CD8-positive, alpha-beta memory T cell (primary cell): Measurements from ENCODE around the gene CSNK1G1. TPM values are rescaled to one million over a fixed set of nuclear protein-coding genes. Genes with fewer than 3 reads are reported as not detected.
A peak's percentile ranks its signal among the peaks of the same experiment; 100 is the strongest.

Experiments
- CTCF ChIA-PET: fragments of 350-600 bp; sonication (Branson Sonifier 250); formaldehyde crosslinking; loops from one replicate; lab custom pipeline; 2021; ENCODE audit warnings: antibody characterized with exemption; lab: Charles Lee
- POLR2A ChIA-PET: fragments of 350-600 bp; sonication (Branson Sonifier 250); formaldehyde crosslinking; loops from one replicate; lab custom pipeline; 2021; ENCODE audit warnings: antibody characterized with exemption; lab: Charles Lee
- DNase-seq, 5 donors: peaks; one replicate each; pipeline versions ENCODE4 v3.0.0 to v3.0.0-alpha.2; 2020 to 2022; ENCODE audit warnings: mixed read lengths in 1 of 5
- H3K27ac ChIP-seq: one replicate; pipeline ENCODE4 v1.7.0; 2013; ENCODE audit warnings: low read depth, mild to moderate bottlenecking, low read length, moderate library complexity
- H3K27me3 ChIP-seq: 2 replicates; pipeline ENCODE4 v1.7.0; 2013; ENCODE audit warnings: low read length, mild to moderate bottlenecking; ENCODE audit not compliant: insufficient read depth, poor library complexity, severe bottlenecking
- H3K36me3 ChIP-seq: 2 replicates; pipeline ENCODE4 v1.7.0; 2013; ENCODE audit warnings: mild to moderate bottlenecking, low read length, moderate library complexity; ENCODE audit not compliant: insufficient read depth
- H3K4me1 ChIP-seq: 2 replicates; pipeline ENCODE4 v1.7.0; 2013; ENCODE audit warnings: mild to moderate bottlenecking, low read length, moderate library complexity; ENCODE audit not compliant: insufficient read depth
- H3K4me3 ChIP-seq: 2 replicates; pipeline ENCODE4 v1.7.0; 2013; ENCODE audit warnings: mild to moderate bottlenecking, low read length
- H3K9me3 ChIP-seq: 2 replicates; pipeline ENCODE4 v1.7.0; 2013; ENCODE audit warnings: mild to moderate bottlenecking, low read length
- H3K27ac Mint-ChIP-seq, 8 donors: one replicate each; pipeline ENCODE4 v1.8.0; 2020 to 2021; ENCODE audit warnings: mixed read lengths in 8 of 8, mild to moderate bottlenecking in 6 of 8, inconsistent platforms in 3 of 8, moderate library complexity in 3 of 8
- H3K27me3 Mint-ChIP-seq, 2 donors: one replicate each; pipeline ENCODE4 v1.8.0; 2020 to 2021; ENCODE audit warnings: mixed read lengths in 2 of 2, mild to moderate bottlenecking in 1 of 2, moderate library complexity in 1 of 2
- H3K36me3 Mint-ChIP-seq, 3 donors: one replicate each; pipeline ENCODE4 v1.8.0; 2020 to 2021; ENCODE audit warnings: mixed read lengths in 3 of 3, inconsistent platforms in 1 of 3, mild to moderate bottlenecking in 1 of 3
- H3K4me1 Mint-ChIP-seq, 3 donors: one replicate each; pipeline ENCODE4 v1.8.0; 2020 to 2021; ENCODE audit warnings: mixed read lengths in 3 of 3, inconsistent platforms in 1 of 3, mild to moderate bottlenecking in 1 of 3
- H3K4me3 Mint-ChIP-seq, 7 donors: one replicate each; pipeline ENCODE4 v1.8.0; 2020 to 2021; ENCODE audit warnings: mixed read lengths in 7 of 7, mild to moderate bottlenecking in 6 of 7, moderate library complexity in 4 of 7, inconsistent platforms in 2 of 7
- H3K9me3 Mint-ChIP-seq, 5 donors: one replicate each; pipeline ENCODE4 v1.8.0; 2020 to 2022; ENCODE audit warnings: mixed read lengths in 5 of 5, mild to moderate bottlenecking in 3 of 5, moderate library complexity in 2 of 5, inconsistent platforms in 1 of 5
- polyA plus RNA-seq: library from polyadenylated mRNA; unstranded; fragments of 300-500 nt; fragmentation: Illumina TruSeq; gene quantifications from one replicate; pipeline ENCODE4 v1.2.3, GENCODE V29; 2021
- total RNA-seq, 2 experiments: library from RNA; stranded (reverse); gene quantifications; one replicate each; pipeline ENCODE4 v1.2.3, GENCODE V29; 2021

CSNK1G1 gene
- total and polyA plus RNA-seq, 3 experiments from 2014 or later = 15.5 to 27.0 (median 25.6) TPM

DNA sequence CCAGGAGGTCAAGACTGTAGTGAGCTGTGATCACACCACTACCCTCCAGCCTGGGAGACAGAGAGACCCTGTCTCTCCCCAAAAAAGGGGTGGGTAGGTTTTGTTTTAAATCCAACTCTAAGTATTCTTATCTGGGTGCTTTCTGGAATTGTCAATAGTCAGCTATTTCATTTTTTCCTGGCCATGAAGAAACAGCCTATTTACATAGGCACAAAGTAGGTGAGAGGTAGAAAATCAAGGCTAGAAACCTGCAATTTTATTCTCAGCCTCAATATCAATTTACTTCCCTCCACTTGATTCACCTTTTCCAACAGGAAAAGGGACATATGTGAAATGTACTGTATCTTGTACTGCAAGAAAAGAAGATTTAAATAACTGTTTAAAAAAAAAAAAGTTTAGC lies 45.9 kb downstream of the CSNK1G1 start:
- Histone ChIP-seq H3K9me3 (no peaks in the 10 kb centered on the region), H3K27ac (no peak overlapping the region), H3K36me3 (no peaks in the 10 kb centered on the region), H3K4me1 (no peaks in the 10 kb centered on the region), H3K4me3 (no peak overlapping the region), H3K27me3 (no peaks in the 10 kb centered on the region)
- H3K9me3 Mint-ChIP-seq = no peaks in the 10 kb centered on the region
- DNase-seq = no peak
- CTCF ChIA-PET = no interaction called here
- POLR2A ChIA-PET = no interaction called here
- peak overlapping the region in 3 of 8 donors; percentile 18 to 56 (median 21) for H3K27ac Mint-ChIP-seq
- H3K4me3 Mint-ChIP-seq = no peak overlapping the region
- H3K27me3 Mint-ChIP-seq = no peaks in the 10 kb centered on the region
- H3K4me1 Mint-ChIP-seq = peaks cover 18 to 64% (median 53%) of the 10 kb centered on the region in 3 donors
- peaks cover 0 to 9% (median 4%) of the 10 kb centered on the region in 3 donors for H3K36me3 Mint-ChIP-seq

DNA sequence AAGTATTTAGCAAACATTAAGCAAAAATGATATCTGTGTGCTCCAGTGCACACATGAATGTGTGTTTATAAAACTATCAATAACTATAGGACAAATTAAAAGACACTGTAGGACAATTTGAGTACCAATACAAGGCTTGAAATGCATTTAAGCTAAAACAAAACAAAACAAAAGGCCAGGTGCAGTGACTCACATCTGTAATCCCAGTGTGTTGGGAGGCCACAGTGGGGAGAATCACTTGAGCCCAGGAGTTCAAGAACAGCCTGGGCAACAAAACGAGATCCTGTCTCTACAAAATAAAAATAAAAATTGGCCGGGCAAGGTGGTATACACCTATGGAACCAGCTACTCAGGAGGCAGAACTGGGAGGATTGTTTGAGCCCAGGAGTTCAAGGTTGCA lies 50.7 kb downstream of the CSNK1G1 start:
- Mint-ChIP-seq H3K27me3 (no peaks in the 10 kb centered on the region), H3K4me1 (peaks cover 15 to 49% (median 32%) of the 10 kb centered on the region in 3 donors), H3K4me3 (no peak overlapping the region), H3K36me3 (peaks cover 0 to 20% (median 12%) of the 10 kb centered on the region in 3 donors), H3K27ac (peak overlapping the region in 1 of 8 donors; percentile 58), H3K9me3 (no peaks in the 10 kb centered on the region)
- Histone ChIP-seq H3K27me3 (no peaks in the 10 kb centered on the region), H3K4me3 (no peak overlapping the region), H3K9me3 (no peaks in the 10 kb centered on the region), H3K4me1 (no peaks in the 10 kb centered on the region), H3K36me3 (peaks cover 2% of the 10 kb centered on the region), H3K27ac (no peak overlapping the region)
- DNase-seq = no peak
- CTCF ChIA-PET = no interaction called here
- POLR2A ChIA-PET = no interaction called here

DNA sequence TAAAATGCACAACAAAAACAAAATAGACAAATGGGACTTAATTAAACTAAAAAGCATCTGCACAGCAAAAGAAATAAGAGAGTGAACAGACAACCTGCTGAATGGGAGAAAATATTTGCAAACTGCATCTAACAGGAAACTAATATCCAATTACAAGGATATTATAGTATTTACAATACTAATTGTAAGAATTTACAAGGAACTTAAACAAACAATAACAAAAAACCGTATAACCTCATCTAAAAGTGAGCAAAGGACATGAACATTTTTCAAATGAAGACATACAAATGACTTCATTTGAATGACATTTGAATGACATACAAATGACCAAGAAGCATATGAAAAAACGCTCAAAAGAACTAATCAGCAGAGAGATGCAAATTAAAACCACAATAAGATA lies 66.4 kb downstream of the CSNK1G1 start:
- no peaks in the 10 kb centered on the region for H3K9me3 ChIP-seq
- H3K36me3 Mint-ChIP-seq = peaks cover 0 to 9% (median 4%) of the 10 kb centered on the region in 3 donors
- CTCF ChIA-PET = no interaction called here

DNA sequence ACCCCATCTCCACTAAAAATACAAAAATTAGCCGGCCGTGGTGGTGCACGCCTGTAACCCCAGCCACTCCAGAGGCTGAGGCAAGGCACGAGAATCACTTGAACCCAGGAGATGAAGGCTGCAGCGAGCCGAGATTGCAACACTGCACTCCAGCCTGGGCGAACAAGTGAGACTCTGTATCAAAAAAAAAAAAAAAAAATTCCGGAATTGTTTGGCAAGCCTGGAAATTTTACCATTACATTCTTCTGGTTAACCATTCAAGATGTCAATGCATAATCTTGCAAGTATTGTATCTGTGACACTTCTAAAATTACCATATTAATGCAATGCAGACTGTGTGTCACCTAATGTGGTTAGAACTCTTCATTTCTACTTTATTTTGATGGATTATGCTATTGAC lies 67.0 kb downstream of the CSNK1G1 start:
- Mint-ChIP-seq H3K9me3 (no peaks in the 10 kb centered on the region), H3K4me3 (no peak overlapping the region), H3K4me1 (peaks cover 17 to 43% (median 37%) of the 10 kb centered on the region in 3 donors), H3K27ac (no peak overlapping the region), H3K36me3 (peaks cover 0 to 9% (median 4%) of the 10 kb centered on the region in 3 donors), H3K27me3 (no peaks in the 10 kb centered on the region)
- CTCF ChIA-PET = no interaction called here
- Histone ChIP-seq H3K4me1 (no peaks in the 10 kb centered on the region), H3K9me3 (no peaks in the 10 kb centered on the region), H3K27me3 (no peaks in the 10 kb centered on the region), H3K27ac (no peak overlapping the region), H3K4me3 (no peak overlapping the region), H3K36me3 (no peaks in the 10 kb centered on the region)
- POLR2A ChIA-PET = no interaction called here
- no peak for DNase-seq

More for the DNA sequence above, 66.4 kb downstream of the CSNK1G1 start:
- Histone ChIP-seq H3K36me3 (no peaks in the 10 kb centered on the region), H3K4me1 (no peaks in the 10 kb centered on the region), H3K4me3 (no peak overlapping the region), H3K27me3 (no peaks in the 10 kb centered on the region), H3K27ac (no peak overlapping the region)
- peaks cover 17 to 43% (median 37%) of the 10 kb centered on the region in 3 donors for H3K4me1 Mint-ChIP-seq
- DNase-seq = no peak
- POLR2A ChIA-PET = no interaction called here
- H3K27me3 Mint-ChIP-seq = no peaks in the 10 kb centered on the region
- no peaks in the 10 kb centered on the region for H3K9me3 Mint-ChIP-seq
- H3K4me3 Mint-ChIP-seq = no peak overlapping the region
- no peak overlapping the region for H3K27ac Mint-ChIP-seq

DNA sequence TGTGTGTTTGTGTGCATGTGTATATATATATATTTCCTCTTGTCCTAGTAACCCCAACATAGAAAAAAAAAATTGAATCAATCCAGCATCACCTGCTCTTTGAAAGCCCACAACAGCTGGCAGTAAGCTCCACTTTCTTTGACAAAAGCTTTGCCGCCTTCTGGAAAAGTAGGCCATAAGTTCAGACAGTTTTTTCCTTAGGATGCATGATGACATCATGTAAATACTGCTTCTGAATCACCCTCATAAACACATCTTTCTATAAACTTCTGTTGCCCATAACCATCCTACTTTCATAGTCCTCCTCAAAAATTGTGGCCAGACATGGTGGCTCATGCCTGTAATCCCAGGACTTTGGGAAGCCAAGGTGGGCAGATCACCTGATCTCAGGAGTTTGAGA lies 67.4 kb downstream of the CSNK1G1 start:
- H3K36me3 Mint-ChIP-seq = peaks cover 0 to 9% (median 4%) of the 10 kb centered on the region in 3 donors
- no peak for DNase-seq
- Histone ChIP-seq H3K36me3 (no peaks in the 10 kb centered on the region), H3K4me3 (no peak overlapping the region), H3K9me3 (no peaks in the 10 kb centered on the region), H3K27ac (no peak overlapping the region), H3K4me1 (no peaks in the 10 kb centered on the region), H3K27me3 (no peaks in the 10 kb centered on the region)
- ChIA-PET CTCF (no interaction called here), POLR2A (no interaction called here)
- H3K27ac Mint-ChIP-seq = no peak overlapping the region
- H3K9me3 Mint-ChIP-seq = no peaks in the 10 kb centered on the region
- H3K4me1 Mint-ChIP-seq = peaks cover 17 to 42% (median 37%) of the 10 kb centered on the region in 3 donors
- H3K27me3 Mint-ChIP-seq = no peaks in the 10 kb centered on the region
- no peak overlapping the region for H3K4me3 Mint-ChIP-seq

DNA sequence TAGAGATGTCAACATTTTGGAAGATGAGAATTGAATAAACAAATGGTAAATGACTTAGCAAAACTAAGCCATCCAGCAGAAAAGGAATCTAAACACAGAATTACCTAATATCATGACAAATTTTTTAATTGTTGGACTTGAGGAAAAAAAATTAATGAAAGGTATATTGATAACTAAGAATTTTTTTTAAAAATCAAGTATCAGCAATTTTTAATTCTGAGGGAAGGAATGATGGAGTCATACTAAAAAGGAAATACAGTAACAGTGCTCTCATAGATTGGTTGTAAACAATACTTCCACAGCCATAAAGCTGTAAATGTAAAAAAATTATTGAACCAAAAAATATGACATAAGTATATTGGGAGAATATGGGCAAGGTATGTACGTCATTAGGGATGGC lies 68.0 kb downstream of the CSNK1G1 start:
- POLR2A ChIA-PET = no interaction called here
- CTCF ChIA-PET = no interaction called here
- H3K27ac Mint-ChIP-seq = peak overlapping the region in 1 of 8 donors; percentile 31
- H3K36me3 Mint-ChIP-seq = peaks cover 0 to 7% (median 3%) of the 10 kb centered on the region in 3 donors
- no peak overlapping the region for H3K27ac ChIP-seq
- no peaks in the 10 kb centered on the region for H3K9me3 Mint-ChIP-seq
- H3K4me3 Mint-ChIP-seq = no peak overlapping the region
- no peaks in the 10 kb centered on the region for H3K4me1 ChIP-seq
- no peaks in the 10 kb centered on the region for H3K27me3 Mint-ChIP-seq
- no peak overlapping the region for H3K4me3 ChIP-seq
- no peaks in the 10 kb centered on the region for H3K36me3 ChIP-seq
- H3K9me3 ChIP-seq = no peaks in the 10 kb centered on the region
- no peaks in the 10 kb centered on the region for H3K27me3 ChIP-seq
- no peak for DNase-seq
- peaks cover 12 to 36% (median 30%) of the 10 kb centered on the region in 3 donors for H3K4me1 Mint-ChIP-seq

- Histone ChIP-seq H3K27me3 (no peaks in the 10 kb centered on the region), H3K9me3 (no peaks in the 10 kb centered on the region), H3K4me3 (no peak overlapping the region), H3K27ac (no peak overlapping the region), H3K4me1 (no peaks in the 10 kb centered on the region), H3K36me3 (no peaks in the 10 kb centered on the region)
- ChIA-PET CTCF (no interaction called here), POLR2A (no interaction called here)
- DNase-seq = no peak
- H3K9me3 Mint-ChIP-seq = no peaks in the 10 kb centered on the region
- no peak overlapping the region for H3K4me3 Mint-ChIP-seq
- H3K27ac Mint-ChIP-seq = no peak overlapping the region
- no peaks in the 10 kb centered on the region for H3K27me3 Mint-ChIP-seq
- H3K4me1 Mint-ChIP-seq = peaks cover 11 to 31% (median 29%) of the 10 kb centered on the region in 3 donors
- H3K36me3 Mint-ChIP-seq = peaks cover 0 to 7% (median 4%) of the 10 kb centered on the region in 3 donors
Observed at GRCh38 chr15:64286473-64286872, 69.5 kb downstream of the CSNK1G1 start.

GRCh38 chr15:64285871-64286270 lies 70.1 kb downstream of the CSNK1G1 start:
- POLR2A ChIA-PET = no interaction called here

More at GRCh38 chr15:64285871-64286270, 70.1 kb downstream of the CSNK1G1 start:
- Histone ChIP-seq H3K4me1 (no peaks in the 10 kb centered on the region), H3K36me3 (no peaks in the 10 kb centered on the region), H3K4me3 (no peak overlapping the region), H3K27me3 (no peaks in the 10 kb centered on the region), H3K9me3 (no peaks in the 10 kb centered on the region), H3K27ac (no peak overlapping the region)
- Mint-ChIP-seq H3K27me3 (no peaks in the 10 kb centered on the region), H3K36me3 (peaks cover 0 to 7% (median 7%) of the 10 kb centered on the region in 3 donors), H3K4me3 (no peak overlapping the region), H3K27ac (peak overlapping the region in 1 of 8 donors; percentile 4), H3K4me1 (peaks cover 14 to 31% (median 29%) of the 10 kb centered on the region in 3 donors), H3K9me3 (no peaks in the 10 kb centered on the region)
- DNase-seq = no peak
- CTCF ChIA-PET = no interaction called here
